Measurements from ENCODE around the gene TRIM62.
"Not testable (repeated sequence)": the region's sequence is repeated elsewhere in the genome, so short reads cannot be mapped to it uniquely, and the experiment has no call there.

TRIM62 gene

GRCh38 chr1:33127001-33127823, 54.6 kb downstream of the TRIM62 start:
- WGBS (ENCODE audit: extremely low coverage, insufficient coverage, low lambda C conversion rate) = no CpG with 5 or more reads among the region's 44 CpGs
- Histone ChIP-seq H3K4me2 (ENCODE audit: low read length) (peak overlapping the region; percentile 97), H3K56ac (ENCODE audit: low read length) (peak overlapping the region; percentile 96), H3K18ac (ENCODE audit: low read length) (no peak overlapping the region), H2AK5ac (ENCODE audit: low read length) (peak overlapping the region; percentile 94), H2BK120ac (ENCODE audit: low read depth, low read length) (no peak overlapping the region), H3K27me3 (ENCODE audit: insufficient read depth, low read length, poor library complexity) (no peaks in the 10 kb centered on the region), H3K27ac (ENCODE audit: low read depth, low read length) (no peak overlapping the region), H3K4ac (ENCODE audit: low read depth, low read length) (peak overlapping the region; percentile 46), H3K79me2 (ENCODE audit: control insufficient read depth, insufficient read depth, low read length) (no peaks in the 10 kb centered on the region), H3K4me1 (ENCODE audit: control insufficient read depth, low read depth, low read length) (no peaks in the 10 kb centered on the region), H3K79me1 (ENCODE audit: low read length) (peaks cover 2% of the 10 kb centered on the region), H2BK5ac (ENCODE audit: low read length) (peak overlapping the region; percentile 25), H3K4me3 (ENCODE audit: low read length) (peak overlapping the region; percentile 95), H4K5ac (ENCODE audit: low read length) (peak overlapping the region; percentile 100), H2BK15ac (replicated peaks; ENCODE audit: low read depth) (no peak overlapping the region), H3K9ac (ENCODE audit: low read length) (peak overlapping the region; percentile 96), H3K36me3 (ENCODE audit: control insufficient read depth, insufficient read depth, low read length) (no peaks in the 10 kb centered on the region), H3K23ac (ENCODE audit: low read length) (no peak overlapping the region), H4K8ac (ENCODE audit: low read depth, low read length) (peak overlapping the region; percentile 99)
- DNase-seq = peak; percentile 100

GRCh38 chr1:33126411-33127000, 55.3 kb downstream of the TRIM62 start:
- DNase-seq = no peak
- Histone ChIP-seq H3K27ac (ENCODE audit: low read depth, low read length) (no peak overlapping the region), H2BK5ac (ENCODE audit: low read length) (peak overlapping the region; percentile 25), H2BK120ac (ENCODE audit: low read depth, low read length) (no peak overlapping the region), H3K79me1 (ENCODE audit: low read length) (peaks cover 2% of the 10 kb centered on the region), H3K4me3 (ENCODE audit: low read length) (peak overlapping the region; percentile 95), H3K4ac (ENCODE audit: low read depth, low read length) (peak overlapping the region; percentile 46), H3K56ac (ENCODE audit: low read length) (peak overlapping the region; percentile 96), H3K18ac (ENCODE audit: low read length) (no peak overlapping the region), H3K9ac (ENCODE audit: low read length) (peak overlapping the region; percentile 96), H4K5ac (ENCODE audit: low read length) (peak overlapping the region; percentile 100), H3K36me3 (ENCODE audit: control insufficient read depth, insufficient read depth, low read length) (no peaks in the 10 kb centered on the region), H3K79me2 (ENCODE audit: control insufficient read depth, insufficient read depth, low read length) (no peaks in the 10 kb centered on the region), H4K8ac (ENCODE audit: low read depth, low read length) (peak overlapping the region; percentile 99), H3K23ac (ENCODE audit: low read length) (no peak overlapping the region), H2AK5ac (ENCODE audit: low read length) (peak overlapping the region; percentile 94), H3K27me3 (ENCODE audit: insufficient read depth, low read length, poor library complexity) (no peaks in the 10 kb centered on the region), H3K4me1 (ENCODE audit: control insufficient read depth, low read depth, low read length) (no peaks in the 10 kb centered on the region), H2BK15ac (replicated peaks; ENCODE audit: low read depth) (no peak overlapping the region), H3K4me2 (ENCODE audit: low read length) (peak overlapping the region; percentile 97)
- WGBS (ENCODE audit: extremely low coverage, insufficient coverage, low lambda C conversion rate) = no CpG with 5 or more reads among the region's 9 CpGs

GRCh38 chr1:33124647-33125046, 57.2 kb downstream of the TRIM62 start:
- not testable (repeated sequence) for H3K9ac ChIP-seq (ENCODE audit: low read length); H3K27me3 ChIP-seq (ENCODE audit: insufficient read depth, low read length, poor library complexity); H2AK5ac ChIP-seq (ENCODE audit: low read length); H3K79me1 ChIP-seq (ENCODE audit: low read length); H2BK15ac ChIP-seq (replicated peaks; ENCODE audit: low read depth); H4K5ac ChIP-seq (ENCODE audit: low read length); H3K4me1 ChIP-seq (ENCODE audit: control insufficient read depth, low read depth, low read length); H3K36me3 ChIP-seq (ENCODE audit: control insufficient read depth, insufficient read depth, low read length); H3K4ac ChIP-seq (ENCODE audit: low read depth, low read length); H3K4me3 ChIP-seq (ENCODE audit: low read length); H3K18ac ChIP-seq (ENCODE audit: low read length); H3K56ac ChIP-seq (ENCODE audit: low read length); H2BK120ac ChIP-seq (ENCODE audit: low read depth, low read length); H2BK5ac ChIP-seq (ENCODE audit: low read length); H3K79me2 ChIP-seq (ENCODE audit: control insufficient read depth, insufficient read depth, low read length); H3K23ac ChIP-seq (ENCODE audit: low read length); DNase-seq; H3K4me2 ChIP-seq (ENCODE audit: low read length); H4K8ac ChIP-seq (ENCODE audit: low read depth, low read length); H3K27ac ChIP-seq (ENCODE audit: low read depth, low read length)
- WGBS (ENCODE audit: extremely low coverage, insufficient coverage, low lambda C conversion rate) = no CpG with 5 or more reads among the region's 4 CpGs

GRCh38 chr1:33123266-33123665, 58.6 kb downstream of the TRIM62 start:
- Histone ChIP-seq H3K23ac (ENCODE audit: low read length) (no peak overlapping the region), H3K27ac (ENCODE audit: low read depth, low read length) (no peak overlapping the region)
- WGBS (ENCODE audit: extremely low coverage, insufficient coverage, low lambda C conversion rate) = no CpG with 5 or more reads among the region's 3 CpGs

GRCh38 chr1:33122483-33123178, 59.2 kb downstream of the TRIM62 start:
- H2BK120ac ChIP-seq (ENCODE audit: low read depth, low read length) = no peak overlapping the region
- no peak for DNase-seq
- no peak overlapping the region for H2BK15ac ChIP-seq (replicated peaks; ENCODE audit: low read depth)

More at GRCh38 chr1:33123266-33123665, 58.6 kb downstream of the TRIM62 start:
- no peak overlapping the region for H4K8ac ChIP-seq (ENCODE audit: low read depth, low read length)
- H2BK120ac ChIP-seq (ENCODE audit: low read depth, low read length) = no peak overlapping the region
- no peak overlapping the region for H4K5ac ChIP-seq (ENCODE audit: low read length)
- H2BK15ac ChIP-seq (replicated peaks; ENCODE audit: low read depth) = no peak overlapping the region
- no peak overlapping the region for H3K4me2 ChIP-seq (ENCODE audit: low read length)
- H2BK5ac ChIP-seq (ENCODE audit: low read length) = no peak overlapping the region
- H3K18ac ChIP-seq (ENCODE audit: low read length) = no peak overlapping the region
- H3K36me3 ChIP-seq (ENCODE audit: control insufficient read depth, insufficient read depth, low read length) = no peaks in the 10 kb centered on the region
- H3K79me2 ChIP-seq (ENCODE audit: control insufficient read depth, insufficient read depth, low read length) = no peaks in the 10 kb centered on the region
- no peak overlapping the region for H2AK5ac ChIP-seq (ENCODE audit: low read length)
- peaks cover 2% of the 10 kb centered on the region for H3K79me1 ChIP-seq (ENCODE audit: low read length)
- DNase-seq = no peak
- no peak overlapping the region for H3K4me3 ChIP-seq (ENCODE audit: low read length)
- no peak overlapping the region for H3K4ac ChIP-seq (ENCODE audit: low read depth, low read length)
- no peaks in the 10 kb centered on the region for H3K4me1 ChIP-seq (ENCODE audit: control insufficient read depth, low read depth, low read length)
- H3K9ac ChIP-seq (ENCODE audit: low read length) = no peak overlapping the region
- H3K56ac ChIP-seq (ENCODE audit: low read length) = no peak overlapping the region
- H3K27me3 ChIP-seq (ENCODE audit: insufficient read depth, low read length, poor library complexity) = no peaks in the 10 kb centered on the region

More at GRCh38 chr1:33122483-33123178, 59.2 kb downstream of the TRIM62 start:
- no peaks in the 10 kb centered on the region for H3K79me2 ChIP-seq (ENCODE audit: control insufficient read depth, insufficient read depth, low read length)
- H3K79me1 ChIP-seq (ENCODE audit: low read length) = peaks cover 2% of the 10 kb centered on the region
- H2BK5ac ChIP-seq (ENCODE audit: low read length) = no peak overlapping the region
- H3K36me3 ChIP-seq (ENCODE audit: control insufficient read depth, insufficient read depth, low read length) = no peaks in the 10 kb centered on the region
- H4K8ac ChIP-seq (ENCODE audit: low read depth, low read length) = no peak overlapping the region
- H3K27ac ChIP-seq (ENCODE audit: low read depth, low read length) = no peak overlapping the region
- no peak overlapping the region for H3K9ac ChIP-seq (ENCODE audit: low read length)
- H3K56ac ChIP-seq (ENCODE audit: low read length) = no peak overlapping the region
- no peak overlapping the region for H3K4me3 ChIP-seq (ENCODE audit: low read length)
- H3K4ac ChIP-seq (ENCODE audit: low read depth, low read length) = no peak overlapping the region
- no peak overlapping the region for H3K18ac ChIP-seq (ENCODE audit: low read length)
- no peaks in the 10 kb centered on the region for H3K4me1 ChIP-seq (ENCODE audit: control insufficient read depth, low read depth, low read length)
- no peak overlapping the region for H4K5ac ChIP-seq (ENCODE audit: low read length)
- H3K4me2 ChIP-seq (ENCODE audit: low read length) = no peak overlapping the region
- H3K23ac ChIP-seq (ENCODE audit: low read length) = no peak overlapping the region
- no CpG with 5 or more reads among the region's 7 CpGs for WGBS (ENCODE audit: extremely low coverage, insufficient coverage, low lambda C conversion rate)
- H3K27me3 ChIP-seq (ENCODE audit: insufficient read depth, low read length, poor library complexity) = no peaks in the 10 kb centered on the region
- no peak overlapping the region for H2AK5ac ChIP-seq (ENCODE audit: low read length)
